ENCODE measurements around the gene B4GALNT3.

B4GALNT3 gene

GRCh38 chr12:578748-579419 is 119.1 kb downstream of the B4GALNT3 start:
- DNase-seq, result no peak

- DNase-seq, result no peak
These were observed 119.8 kb downstream of the B4GALNT3 start for GRCh38 chr12:579420-580110.

GRCh38 chr12:580813-581212 is 121.1 kb downstream of the B4GALNT3 start:
- no peak for DNase-seq

GRCh38 chr12:581321-581720 is 121.6 kb downstream of the B4GALNT3 start:
- DNase-seq, result no peak

GRCh38 chr12:581746-582145 is 122.0 kb downstream of the B4GALNT3 start:
- no peak for DNase-seq

DNA sequence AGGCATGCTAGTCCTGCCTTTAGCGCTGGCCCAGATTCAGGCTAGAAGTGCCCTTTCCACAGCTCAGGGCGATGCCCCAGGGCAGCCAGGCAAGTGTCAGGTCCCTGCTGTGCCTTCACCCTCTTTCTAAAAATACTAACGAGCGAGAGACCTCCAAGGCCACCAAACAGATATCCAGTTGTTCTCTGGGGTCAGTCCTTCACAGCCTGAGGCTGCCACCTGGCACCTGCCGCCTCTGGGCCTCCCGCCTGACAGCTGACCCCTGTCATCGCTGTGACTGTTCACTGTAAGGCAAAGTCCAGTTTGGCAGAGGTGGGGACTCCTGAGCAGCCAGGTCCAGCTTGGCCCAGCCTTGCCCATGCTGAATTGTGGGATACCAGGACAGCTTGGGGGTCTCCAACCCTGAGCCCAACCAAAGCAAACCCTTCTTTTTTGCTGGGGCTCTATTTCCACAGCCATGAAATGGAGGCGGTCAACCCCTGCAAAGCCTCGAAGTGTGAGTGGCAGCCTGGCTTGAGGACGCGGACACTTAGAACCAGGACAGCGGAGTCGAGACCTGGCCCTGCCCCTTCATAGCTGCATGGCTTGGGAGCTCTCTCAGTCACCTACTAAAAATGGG is 123.6 kb downstream of the B4GALNT3 start:
- DNase-seq, result no peak

DNA sequence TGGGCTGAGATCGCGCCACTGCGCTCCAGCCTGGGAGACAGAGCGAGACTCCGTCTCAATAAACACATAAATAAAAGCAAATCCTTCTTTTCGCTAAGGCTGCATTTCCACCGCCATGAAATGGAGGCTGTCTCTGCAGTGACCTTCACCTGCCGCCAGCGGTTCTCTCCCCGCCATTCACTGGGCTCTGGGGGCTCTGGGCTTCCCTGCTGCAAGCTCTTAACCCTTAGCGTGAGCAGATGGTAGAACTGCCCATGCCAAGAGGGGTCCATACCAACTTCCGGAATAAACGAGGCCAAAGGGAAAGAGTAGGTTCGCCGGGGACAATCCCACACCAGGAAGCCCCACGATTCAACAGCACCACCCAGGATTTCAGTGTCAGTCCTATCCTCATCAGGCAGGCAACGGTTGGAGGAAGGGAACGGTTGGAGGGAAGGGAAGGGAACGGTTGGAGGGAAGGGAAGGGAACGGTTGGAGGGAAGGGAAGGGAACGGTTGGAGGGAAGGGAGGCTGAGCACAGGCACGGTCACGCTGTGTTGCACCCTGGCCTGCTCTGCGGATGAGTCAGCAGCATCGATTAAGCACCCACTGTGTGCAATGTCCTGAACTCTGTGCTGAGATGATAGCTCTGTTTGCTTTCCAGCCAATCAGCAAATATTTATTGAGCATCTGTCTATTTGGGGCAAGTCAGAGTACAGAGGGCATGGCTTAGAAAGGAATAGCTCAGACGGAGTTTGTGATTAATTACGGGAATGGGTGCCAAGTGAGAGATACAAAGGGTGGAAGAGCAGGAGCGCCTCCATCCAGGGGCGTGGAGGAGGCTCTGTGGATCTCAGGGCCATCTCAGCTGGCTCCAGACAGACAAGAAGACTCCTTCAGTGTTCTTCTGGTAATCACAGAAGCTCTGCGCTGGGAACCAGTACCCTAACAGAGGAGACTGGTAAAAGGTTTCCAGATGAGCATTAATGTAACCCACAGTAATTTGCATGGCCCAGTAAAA is 125.6 kb downstream of the B4GALNT3 start:
- DNase-seq, result no peak

GRCh38 chr12:586318-587071 is 126.8 kb downstream of the B4GALNT3 start:
- no peak for DNase-seq

DNA sequence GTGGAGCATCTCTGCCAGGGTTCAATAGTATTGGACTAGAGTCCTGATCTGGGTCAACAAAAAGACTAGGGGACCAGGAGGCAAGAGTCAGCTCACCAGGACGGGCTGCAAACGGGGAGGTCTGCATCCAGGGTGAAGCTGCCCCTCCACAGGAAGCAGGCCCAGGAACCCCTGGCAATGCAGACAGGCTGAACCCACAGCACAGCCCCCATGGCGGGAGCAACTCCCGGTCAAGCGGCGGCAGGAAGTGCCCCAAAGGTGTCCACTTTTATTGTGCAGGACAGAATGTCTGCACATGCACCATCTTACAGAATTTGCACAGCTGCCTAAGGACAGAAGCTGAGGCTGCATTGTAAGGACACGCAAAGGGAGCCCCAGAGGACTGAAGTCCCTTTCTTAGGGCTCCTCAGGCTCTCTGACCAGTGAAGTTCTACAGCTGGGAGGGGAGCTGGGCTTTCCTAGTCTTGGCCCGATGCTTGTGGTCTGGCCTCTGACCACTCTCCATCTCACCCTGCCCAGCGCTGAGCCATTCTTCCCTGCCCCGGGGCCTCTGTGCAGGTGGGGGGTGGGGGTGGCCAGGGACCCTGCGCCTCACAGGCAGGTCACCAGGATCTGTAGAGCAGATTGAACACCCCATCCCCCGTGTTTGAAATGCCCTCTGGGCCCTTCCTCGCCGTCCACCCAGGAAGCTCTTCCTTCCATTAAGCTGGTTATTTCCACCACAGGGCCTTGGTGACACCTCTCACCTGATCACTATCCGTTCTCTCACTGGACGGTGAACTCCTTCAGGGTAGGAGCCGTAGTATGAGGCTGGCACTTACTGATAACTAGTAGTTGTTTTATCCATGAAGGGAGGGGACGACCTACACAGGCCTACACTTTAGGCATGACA is 127.6 kb downstream of the B4GALNT3 start:
- DNase-seq, result no peak

DNA sequence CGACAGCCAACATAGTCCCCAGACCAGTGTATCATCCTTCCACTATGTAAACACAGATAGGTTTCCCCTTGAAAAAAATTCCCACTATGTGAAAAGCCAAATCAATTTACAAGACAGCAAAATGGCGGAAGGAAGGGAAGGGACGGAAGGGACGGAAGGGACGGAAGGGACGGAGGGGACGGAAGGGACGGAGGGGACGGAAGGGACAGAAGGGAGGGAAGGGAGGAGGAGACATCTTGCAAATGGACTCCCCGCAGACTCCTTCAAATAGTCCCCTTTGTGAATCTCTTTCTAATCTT is 128.2 kb downstream of the B4GALNT3 start:
- DNase-seq, result no peak

DNA sequence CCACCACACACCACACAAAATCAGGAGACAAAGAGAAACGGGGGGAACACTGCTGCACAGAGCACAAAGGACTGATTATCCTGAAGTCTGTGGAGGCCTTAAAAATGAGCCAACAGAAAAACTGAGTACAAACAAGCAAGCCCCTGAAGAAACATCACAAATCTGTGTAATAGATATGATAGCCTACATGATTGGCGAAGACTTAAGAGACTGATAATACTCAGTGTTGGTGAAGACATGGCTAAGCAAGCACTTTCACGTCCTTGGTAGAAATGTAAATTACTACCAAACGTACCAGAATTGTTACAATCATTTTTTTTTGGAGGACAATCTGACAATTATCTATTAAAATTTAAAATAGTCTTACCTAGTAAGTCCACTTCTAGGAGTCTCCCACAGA is 128.9 kb downstream of the B4GALNT3 start:
- no peak for DNase-seq

DNA sequence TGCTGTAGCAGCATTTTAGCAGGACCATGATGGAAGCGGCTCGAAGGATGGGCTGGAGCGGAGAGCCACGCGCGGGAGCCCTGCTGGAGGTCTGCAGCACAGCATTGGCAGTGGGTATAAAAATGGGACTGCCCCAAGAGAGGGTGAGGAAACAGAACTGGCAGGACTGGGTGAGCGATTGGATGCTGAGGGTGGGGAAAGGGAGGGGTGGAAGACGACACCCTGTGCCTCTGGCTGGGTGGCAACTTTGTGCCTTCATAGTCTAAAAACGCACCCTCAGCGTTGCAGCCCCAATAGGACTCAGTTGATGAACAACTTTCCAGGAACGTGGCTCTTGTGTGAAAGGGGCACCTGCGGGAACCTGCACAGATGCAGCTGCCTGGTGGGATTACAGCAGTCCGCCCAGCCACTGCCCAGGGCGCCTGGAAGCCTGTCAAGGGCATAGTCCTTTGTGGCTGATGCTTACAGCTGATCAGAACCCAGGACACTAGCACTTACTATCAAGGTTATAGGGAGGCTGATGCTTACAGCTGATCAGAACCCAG is 130.5 kb downstream of the B4GALNT3 start:
- DNase-seq, result no peak

GRCh38 chr12:591167-592023 is 131.7 kb downstream of the B4GALNT3 start:
- DNase-seq, result no peak

DNA sequence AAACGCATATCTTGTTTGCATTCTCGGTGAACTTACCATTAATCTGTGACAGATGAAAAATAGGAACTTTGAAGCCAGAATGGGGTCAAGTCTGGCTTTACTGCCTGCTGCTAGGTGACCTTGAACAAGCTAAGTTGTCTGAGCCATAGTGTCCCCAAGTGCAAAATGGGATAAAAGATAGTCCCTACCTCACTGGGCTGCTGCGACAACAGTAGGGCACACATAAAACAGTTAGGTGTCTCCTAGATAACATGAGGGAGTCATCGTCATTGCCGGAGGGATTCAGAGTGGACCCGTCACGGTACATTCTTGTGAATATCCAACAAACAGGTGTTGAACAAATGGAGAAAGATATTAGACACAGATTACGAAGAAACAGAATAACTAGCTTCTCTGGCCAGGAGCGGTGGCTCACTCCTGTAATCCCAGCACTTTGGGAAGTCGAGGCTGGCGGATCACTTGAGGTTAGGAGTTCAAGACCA is 132.3 kb downstream of the B4GALNT3 start:
- no peak for DNase-seq

DNA sequence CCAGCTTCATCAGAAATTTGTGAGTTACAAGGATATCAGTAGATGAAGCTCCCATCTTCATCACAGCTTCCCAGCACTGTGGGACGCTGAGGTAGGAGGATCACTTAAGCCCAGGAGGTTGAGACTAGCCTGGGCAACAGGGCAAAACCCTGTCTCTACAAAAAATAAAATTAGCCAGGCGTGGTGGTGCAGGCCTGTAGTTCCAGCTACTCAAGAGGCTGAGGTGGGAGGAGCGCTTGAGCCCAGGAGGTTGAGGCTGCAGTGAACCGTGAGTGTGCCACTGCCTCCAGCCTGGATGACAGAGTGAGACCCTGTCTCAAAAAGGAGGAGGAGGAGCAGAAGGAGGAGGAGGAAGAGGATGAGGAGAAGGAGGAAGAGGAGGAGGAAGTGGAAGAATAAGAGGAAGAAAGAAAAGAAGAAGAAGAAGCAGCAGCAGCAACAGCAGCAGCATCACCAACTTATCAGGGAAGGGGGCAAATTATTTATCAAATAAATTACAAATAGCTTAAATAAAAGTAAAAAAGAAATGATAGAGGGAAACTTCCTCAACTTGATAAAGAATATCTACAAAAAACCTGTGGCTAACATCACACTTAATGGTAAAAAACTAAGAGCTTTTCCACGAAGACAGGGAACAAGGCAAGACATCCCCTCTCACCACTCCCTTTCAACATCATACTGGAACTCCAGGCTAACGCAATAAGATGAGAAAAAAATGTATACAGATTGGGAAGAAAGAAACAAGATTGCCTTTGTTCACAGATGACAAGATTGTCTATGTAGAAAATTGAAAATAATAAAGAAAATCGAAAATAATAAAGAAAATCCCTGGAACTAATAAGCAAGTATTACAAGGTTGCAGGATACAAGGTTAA is 133.9 kb downstream of the B4GALNT3 start:
- no peak for DNase-seq

DNA sequence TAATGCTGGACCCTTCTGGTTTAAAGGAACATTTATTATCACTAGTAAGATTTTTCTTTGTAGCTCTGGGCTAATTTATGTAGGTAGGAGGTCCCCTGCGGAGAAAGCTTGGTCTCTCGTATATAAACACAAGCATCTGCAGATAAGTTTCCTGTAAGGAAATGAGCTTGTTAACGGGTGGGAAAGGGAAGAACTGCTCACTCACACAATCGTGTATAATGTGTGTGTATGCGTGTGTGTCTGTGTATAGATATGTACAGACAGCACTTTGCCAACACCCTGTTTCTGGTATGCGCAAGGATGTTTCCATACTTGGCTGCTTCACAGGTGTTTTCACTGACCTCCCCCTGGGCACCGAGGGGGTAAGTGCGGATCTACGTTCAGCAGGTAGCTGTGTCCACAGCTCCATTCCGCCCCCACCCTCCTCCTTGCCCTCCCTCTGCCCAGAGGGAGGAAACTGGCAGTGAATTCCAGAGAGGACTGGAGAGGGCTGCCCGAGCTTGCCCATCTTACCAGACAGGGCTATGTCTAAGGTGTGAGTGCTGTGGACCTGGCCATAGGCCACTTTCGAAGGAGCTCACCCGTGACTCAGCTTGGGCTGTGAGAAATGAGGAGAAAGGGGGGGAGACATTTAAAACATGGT is 138.3 kb downstream of the B4GALNT3 start:
- DNase-seq, result no peak

- no peak for DNase-seq
These were observed 140.0 kb downstream of the B4GALNT3 start for GRCh38 chr12:599756-600155.

GRCh38 chr12:601976-602699 is 142.4 kb downstream of the B4GALNT3 start:
- DNase-seq, result no peak

Data from NCI-H1048 (cell line).